HG03103 (cell line): ENCODE measurements around the gene CCND3.
"Not testable (repeated sequence)": the region's sequence is repeated elsewhere in the genome, so short reads cannot be mapped to it uniquely, and the experiment has no call there.

Source experiments
- ATAC-seq: cut with Tn5 transposase; IDR thresholded peaks from one replicate; pipeline ENCODE4 v1.9.1; 2021; ENCODE audit warnings: low read depth; ENCODE audit not compliant: unreplicated experiment

Gene CCND3

GRCh38 chr6:41954668-41955067, 13.1 kb upstream of the CCND3 start:
- no peak for ATAC-seq

DNA sequence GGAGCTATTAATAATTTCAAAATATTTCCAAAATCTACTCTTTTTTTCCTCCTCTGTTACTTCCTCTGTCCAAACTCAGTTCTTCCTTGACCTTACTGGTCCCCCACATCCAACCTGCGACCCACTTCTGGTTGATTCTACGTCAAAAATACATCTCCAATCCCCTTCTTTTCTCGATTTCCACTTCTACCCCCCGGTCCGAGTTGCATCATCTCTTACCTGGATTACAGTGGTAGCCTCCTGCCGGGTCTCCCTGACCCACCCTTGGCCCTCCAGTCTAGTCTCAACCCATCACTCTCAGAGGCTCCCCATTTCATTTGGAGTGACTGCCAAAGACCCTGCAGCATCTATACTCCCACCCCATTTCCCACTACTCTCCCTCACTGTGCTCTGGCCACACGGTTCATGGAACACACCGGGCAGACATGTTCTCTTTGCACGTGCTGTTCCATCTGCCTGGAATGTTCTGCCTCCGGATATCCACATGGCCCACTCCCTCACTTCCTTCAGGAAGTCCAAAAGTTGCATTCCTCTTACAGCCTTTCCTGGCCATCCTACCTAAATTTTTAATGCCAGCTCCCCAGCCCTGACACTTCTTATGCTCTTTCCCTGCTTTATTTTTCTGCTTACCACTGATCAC, 6.1 kb upstream of the CCND3 start:
- ATAC-seq, result no peak

GRCh38 chr6:41943456-41943855, 1.8 kb upstream of the CCND3 start:
- ATAC-seq, result no peak

GRCh38 chr6:41942882-41943281, 1.3 kb upstream of the CCND3 start:
- ATAC-seq, result not testable (repeated sequence)

- ATAC-seq, result no peak
Measured at GRCh38 chr6:41942067-41942851, 651 bp upstream of the CCND3 start.

DNA sequence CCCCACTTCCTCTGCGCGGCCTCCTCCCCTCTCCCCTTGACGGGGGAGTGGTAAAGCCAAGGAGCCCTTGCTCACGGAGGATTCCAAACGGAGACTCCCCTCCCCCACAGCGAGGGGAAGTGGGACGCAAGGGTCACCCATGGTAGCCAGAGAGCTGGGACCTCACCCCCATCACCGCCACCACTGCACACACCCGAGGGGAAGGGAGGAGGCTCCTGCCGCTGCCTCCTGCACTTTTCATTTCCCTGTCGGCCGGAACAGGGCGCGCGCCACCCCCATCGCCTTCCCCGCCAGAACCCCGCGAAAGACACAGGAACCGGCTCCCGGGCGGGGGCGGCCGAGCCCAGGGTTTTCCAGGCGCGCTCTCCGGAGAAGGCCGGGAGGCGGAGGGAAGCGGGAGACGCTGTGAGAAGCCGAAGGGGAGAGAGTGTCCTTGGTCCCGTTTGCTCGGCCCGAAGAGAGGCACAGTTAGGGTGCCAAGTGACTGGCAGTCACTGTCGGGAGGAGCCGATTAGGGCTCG, 789 bp downstream of the CCND3 start:
- no peak for ATAC-seq

DNA sequence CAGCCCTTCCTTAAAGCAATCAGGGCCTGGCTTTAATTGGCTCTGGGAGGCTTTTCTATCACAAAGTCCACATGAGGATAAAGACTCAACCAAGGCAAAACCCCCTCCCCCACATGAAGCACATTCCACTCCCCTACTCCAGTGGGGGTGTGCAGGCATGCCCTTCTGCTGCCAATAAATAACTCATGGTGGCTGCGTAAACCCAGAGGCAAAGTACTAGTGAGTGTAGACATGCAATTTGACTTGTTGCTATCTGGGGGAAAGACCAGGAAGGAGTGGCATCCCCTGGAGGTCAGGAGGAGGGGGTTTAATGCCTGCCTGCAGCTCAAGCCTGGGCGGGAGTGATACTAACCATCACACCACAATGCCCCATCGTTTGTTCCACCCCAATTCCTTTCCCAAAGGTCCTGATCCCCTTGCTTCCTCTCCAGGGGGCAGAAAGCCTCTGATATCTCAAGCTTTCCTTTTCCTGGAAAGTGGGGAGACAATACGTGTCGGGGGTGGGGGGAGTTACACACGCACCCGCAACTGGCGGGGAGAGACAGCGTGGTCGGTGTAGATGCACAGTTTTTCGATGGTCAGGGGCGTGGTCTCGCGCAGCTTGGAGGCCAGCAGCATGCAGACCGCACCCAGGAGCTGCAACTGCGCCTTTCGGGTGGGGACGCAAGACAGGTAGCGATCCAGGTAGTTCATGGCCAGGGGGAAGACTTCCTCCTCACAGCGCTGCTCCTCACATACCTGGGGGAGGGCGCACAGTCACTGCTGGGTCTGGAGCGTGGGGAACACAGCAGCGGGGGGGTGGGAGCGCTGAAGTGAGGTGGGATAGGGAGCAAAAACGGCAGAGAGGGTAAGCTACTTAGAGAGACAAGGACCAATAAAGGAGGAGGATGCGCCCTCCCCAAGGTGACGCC, 1.5 kb downstream of the CCND3 start:
- ATAC-seq, result no peak

DNA sequence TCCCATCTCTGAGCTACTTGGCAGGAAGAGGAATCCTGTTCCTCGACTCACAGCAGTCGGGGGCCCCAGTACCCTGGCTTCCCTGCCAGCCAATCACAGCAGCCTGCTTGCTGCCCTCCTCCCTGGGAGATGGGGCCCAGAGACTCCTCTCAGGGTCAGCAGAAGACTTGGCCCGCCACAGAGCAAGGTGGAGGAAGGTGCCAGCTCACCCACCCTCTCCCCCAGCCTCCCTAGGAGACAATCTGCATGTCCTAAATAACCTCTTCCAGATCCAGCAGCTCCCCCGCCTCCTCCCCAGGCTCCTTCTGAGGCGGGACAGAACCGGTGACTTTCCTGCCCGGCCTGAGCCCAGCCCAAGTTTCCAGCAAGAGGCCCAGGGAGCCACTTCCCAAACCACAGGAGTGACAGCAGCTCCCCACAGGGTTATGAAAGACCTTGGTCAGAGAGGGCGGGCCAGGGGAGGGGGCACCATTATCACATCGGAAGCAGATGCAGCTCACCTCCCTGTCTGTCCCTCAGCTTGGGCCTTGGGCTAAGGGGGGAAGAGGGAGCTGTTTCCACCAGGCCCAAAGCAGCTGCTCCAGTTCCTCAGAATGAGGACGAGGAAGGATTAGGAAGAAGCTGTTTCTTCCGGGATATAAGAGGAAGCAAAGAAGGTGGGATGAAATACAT, 2.3 kb downstream of the CCND3 start:
- ATAC-seq, result no peak

- ATAC-seq, result no peak
Measured at GRCh38 chr6:41938590-41939175, 2.9 kb downstream of the CCND3 start.

- ATAC-seq, result no peak
Measured at GRCh38 chr6:41937861-41938574, 3.6 kb downstream of the CCND3 start.

DNA sequence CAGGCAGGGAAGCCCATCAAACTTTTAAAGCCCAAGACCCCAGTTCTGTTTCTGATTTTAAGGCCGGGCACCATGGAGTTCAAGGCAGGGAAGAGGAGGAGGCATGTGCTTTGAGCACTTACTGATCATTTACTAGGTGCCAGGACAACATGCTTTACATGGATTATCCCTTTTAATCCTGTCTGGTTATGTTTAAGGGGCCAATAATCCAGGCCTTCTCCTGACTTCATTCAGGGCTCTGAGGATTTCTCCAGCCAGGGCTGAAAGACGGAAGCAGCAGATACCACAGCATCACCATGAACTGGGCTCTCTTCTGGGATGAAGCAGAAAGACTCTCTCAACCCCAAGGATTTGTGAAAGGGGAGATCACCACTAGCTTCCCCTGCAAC, 4.1 kb downstream of the CCND3 start:
- ATAC-seq, result no peak

DNA sequence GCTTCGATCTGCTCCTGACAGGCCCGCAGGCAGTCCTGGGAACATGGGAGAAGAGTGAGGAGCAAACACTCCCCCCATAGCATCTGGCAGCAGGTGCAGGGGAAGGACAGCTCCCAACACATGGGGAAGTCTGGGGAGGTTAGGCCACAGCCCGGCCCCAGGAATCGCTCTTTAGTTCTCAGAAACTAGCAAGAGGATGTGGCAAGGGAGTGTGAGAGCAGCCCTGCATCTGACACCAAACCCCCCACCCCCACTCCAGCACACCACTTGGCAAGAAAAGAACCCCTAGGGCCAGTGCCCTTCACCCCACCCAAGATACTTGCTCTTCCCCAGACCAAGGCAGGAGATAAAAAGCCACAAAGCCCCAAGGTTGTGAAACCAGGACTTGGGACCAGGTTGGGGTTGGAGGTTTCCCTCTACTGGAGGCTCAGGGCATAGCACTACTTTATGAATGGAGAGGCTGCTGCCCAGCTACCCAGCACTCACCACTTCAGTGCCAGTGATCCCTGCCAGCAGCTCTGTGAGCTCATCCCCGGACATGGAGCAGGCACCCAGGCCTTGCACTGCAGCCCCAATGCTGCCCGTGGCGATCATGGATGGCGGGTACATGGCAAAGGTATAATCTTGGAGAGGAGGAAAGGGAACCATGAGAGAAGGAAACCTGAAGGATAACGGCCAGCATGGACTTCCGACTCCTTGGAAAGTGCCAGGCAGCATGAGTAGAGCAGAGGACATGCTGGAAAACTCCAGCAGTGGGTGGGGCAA, 5.4 kb downstream of the CCND3 start:
- peak; percentile 41 for ATAC-seq

- ATAC-seq, result no peak
Measured at GRCh38 chr6:41935685-41936072, 5.9 kb downstream of the CCND3 start.

- no peak for ATAC-seq
Measured at GRCh38 chr6:41935193-41935574, 6.4 kb downstream of the CCND3 start.

DNA sequence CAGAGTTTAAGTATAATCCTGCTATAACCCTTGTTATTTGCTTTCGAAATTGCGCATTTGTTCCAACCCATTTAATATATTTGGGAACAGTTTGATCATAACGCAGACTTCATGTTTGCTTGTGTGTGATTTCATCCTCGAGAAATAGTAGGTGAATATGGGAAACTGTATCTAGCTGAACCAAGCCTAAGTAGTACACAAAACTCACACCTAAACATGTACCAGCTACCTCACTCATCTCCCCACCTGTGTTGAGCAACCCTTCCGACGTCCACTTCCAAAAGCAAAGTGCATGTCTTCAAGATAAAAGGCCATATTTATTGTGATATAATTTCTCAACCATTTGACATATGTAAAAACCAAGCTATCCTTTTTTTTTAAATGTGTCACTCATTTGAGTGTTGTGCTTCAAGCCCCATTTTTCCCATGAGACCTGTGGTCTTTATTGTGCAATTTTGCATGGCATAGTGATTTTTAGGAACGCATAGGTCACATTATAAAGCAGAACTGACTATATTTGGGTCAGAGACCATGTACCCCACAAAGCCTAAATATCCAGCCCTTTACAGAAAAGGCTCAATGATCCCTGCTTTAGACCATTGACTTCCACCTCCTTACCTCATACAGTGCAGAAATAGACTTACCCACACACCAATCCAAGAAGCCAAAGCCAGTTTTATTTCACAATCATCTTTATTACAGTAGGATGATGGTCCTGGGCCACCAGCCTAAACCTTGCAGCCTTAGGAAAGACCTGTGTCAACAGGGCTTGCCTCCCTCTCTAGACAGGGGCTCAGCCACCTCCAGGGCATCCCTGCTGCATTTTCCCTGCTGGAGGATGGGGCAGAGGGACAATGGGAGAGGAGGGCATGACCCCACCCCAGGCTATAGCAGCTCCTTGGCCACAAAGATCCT, 7.1 kb downstream of the CCND3 start:
- no peak for ATAC-seq

DNA sequence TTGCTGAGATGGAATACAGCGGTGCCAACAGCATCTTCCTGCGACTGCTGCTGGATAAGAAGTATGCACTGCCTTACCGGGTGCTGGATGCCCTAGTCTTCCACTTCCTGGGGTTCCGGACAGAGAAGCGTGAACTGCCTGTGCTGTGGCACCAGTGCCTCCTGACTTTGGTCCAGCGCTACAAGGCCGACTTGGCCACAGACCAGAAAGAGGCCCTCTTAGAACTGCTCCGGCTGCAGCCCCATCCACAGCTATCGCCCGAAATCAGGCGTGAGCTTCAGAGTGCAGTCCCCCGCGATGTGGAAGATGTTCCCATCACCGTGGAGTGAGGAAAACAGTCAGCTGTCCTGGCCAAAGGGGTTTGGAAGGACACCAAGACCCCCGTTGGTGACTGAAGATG, 9.2 kb downstream of the CCND3 start:
- ATAC-seq, result no peak

GRCh38 chr6:41931792-41932191, 9.8 kb downstream of the CCND3 start:
- no peak for ATAC-seq

DNA sequence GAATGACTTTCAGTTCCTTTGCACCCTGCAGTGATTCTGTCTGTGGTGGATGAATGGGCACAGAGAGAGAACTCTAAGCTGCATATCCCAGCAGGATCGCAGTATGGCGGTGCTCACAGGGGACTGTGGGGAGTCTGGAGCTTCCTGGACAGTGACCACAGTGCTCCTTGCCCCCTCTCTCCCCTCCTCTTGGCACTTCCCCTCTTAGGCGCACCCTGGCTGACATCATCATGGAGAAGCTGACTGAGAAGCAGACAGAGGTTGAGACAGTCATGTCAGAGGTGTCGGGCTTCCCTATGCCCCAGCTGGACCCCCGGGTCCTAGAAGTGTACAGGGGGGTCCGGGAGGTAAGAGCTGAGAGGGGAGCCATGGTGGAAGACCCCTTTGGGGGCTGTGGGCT, 11.7 kb downstream of the CCND3 start:
- ATAC-seq, result no peak
